Right atrium auricular region (tissue), 2 donors: Measurements from ENCODE around the gene FNDC7. TPM values are rescaled to one million over a fixed set of nuclear protein-coding genes. Genes with fewer than 3 reads are reported as not detected.

ENCODE experiments used
- DNase-seq: peaks from one replicate; pipeline ENCODE4 v3.0.0-alpha.2; 2019; ENCODE audit warnings: low spot score
- H3K27ac ChIP-seq, 2 donors: fragments of 200-600 bp; sonication (generic); 1 replicate in 1 of 2; 2 replicates in 1 of 2; pipeline ENCODE4 v1.5.1; 2016 to 2019
- H3K27me3 ChIP-seq, 2 donors: fragments of 200-600 bp; sonication (generic); one replicate each; pipeline versions ENCODE4 v1.5.1 to v1.6.0; 2017 to 2019
- H3K36me3 ChIP-seq: fragments of 200-600 bp; sonication (generic); one replicate; pipeline ENCODE4 v1.5.1; 2016
- H3K4me1 ChIP-seq, 2 donors: fragments of 200-600 bp; sonication (generic); one replicate each; pipeline versions ENCODE4 v1.5.1 to v1.6.0; 2017 to 2019
- H3K4me3 ChIP-seq, 2 donors: fragments of 200-600 bp; sonication (generic); 1 replicate in 1 of 2; 2 replicates in 1 of 2; pipeline ENCODE4 v1.5.1; 2017 to 2019; ENCODE audit warnings: mild to moderate bottlenecking in 1 of 2, moderate library complexity in 1 of 2
- H3K9me3 ChIP-seq, 2 donors: fragments of 200-600 bp; sonication (generic); one replicate each; pipeline ENCODE4 v1.5.1; 2019
- total RNA-seq, 2 donors: library from RNA; depleted of rRNA; stranded (reverse); fragments of >200 nt; gene quantifications; one replicate each; pipeline ENCODE4 v1.1.0, GENCODE V29; 2016
- TF ChIP-seq, protein P1 (sequence below), 2 donors: fragments of 200-600 bp; sonication (generic); IDR thresholded peaks; one replicate each; pipeline ENCODE4 v1.5.1; 2019; ENCODE audit warnings: antibody characterized with exemption in 2 of 2

Gene FNDC7
- total RNA-seq, 2 donors from 2014 or later, result not detected

DNA sequence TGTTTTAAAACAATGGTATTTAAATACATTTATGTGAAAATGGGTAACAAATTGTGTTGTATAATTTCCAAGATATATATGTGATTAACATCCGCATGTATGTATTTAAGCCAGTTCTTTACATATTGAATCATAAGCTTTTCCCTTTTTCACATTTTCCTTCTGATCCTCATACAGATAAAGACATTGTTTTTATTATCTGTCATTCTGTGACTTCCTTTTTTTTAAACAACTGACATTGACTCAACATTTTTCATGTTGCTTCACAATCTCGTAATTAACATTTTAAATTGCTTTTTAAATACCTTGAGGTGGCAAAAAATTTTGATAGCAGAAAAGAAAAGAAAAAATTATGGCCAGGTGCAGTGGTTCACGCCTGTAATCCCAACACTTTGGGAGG, 35.2 kb downstream of the FNDC7 start:
- Histone ChIP-seq H3K4me3 (no peak overlapping the region), H3K36me3 (peaks cover 1% of the 10 kb centered on the region), H3K27me3 (no peaks in the 10 kb centered on the region), H3K4me1 (peaks cover 0 to 18% of the 10 kb centered on the region in 2 donors), H3K9me3 (no peaks in the 10 kb centered on the region), H3K27ac (peak overlapping the region in 1 of 2 donors; percentile 99)
- no peak for DNase-seq
- TF ChIP-seq, protein P1, sequence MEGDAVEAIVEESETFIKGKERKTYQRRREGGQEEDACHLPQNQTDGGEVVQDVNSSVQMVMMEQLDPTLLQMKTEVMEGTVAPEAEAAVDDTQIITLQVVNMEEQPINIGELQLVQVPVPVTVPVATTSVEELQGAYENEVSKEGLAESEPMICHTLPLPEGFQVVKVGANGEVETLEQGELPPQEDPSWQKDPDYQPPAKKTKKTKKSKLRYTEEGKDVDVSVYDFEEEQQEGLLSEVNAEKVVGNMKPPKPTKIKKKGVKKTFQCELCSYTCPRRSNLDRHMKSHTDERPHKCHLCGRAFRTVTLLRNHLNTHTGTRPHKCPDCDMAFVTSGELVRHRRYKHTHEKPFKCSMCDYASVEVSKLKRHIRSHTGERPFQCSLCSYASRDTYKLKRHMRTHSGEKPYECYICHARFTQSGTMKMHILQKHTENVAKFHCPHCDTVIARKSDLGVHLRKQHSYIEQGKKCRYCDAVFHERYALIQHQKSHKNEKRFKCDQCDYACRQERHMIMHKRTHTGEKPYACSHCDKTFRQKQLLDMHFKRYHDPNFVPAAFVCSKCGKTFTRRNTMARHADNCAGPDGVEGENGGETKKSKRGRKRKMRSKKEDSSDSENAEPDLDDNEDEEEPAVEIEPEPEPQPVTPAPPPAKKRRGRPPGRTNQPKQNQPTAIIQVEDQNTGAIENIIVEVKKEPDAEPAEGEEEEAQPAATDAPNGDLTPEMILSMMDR (IDR thresholded peaks at IDR 0.05), result no peak

DNA sequence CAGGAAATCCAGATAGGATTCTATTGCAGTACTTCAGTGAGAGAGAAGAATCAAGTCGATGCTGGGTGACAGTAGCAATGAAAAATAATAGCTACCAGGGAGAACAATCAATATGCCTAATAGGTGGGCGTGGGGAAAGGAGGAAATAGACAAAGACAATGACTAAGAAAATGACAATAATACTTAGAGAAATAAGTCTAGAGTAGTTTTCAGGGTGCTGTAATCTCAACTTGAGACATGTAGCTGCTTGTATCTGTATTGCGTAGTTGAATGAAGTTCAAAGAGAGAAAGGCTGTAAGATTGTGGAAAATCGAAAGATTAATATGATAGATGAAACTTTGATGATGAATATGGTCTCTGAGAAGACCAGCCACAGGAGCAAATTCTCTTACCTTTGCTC, 36.4 kb downstream of the FNDC7 start:
- Histone ChIP-seq H3K9me3 (no peaks in the 10 kb centered on the region), H3K27ac (no peak overlapping the region), H3K4me3 (no peak overlapping the region), H3K27me3 (no peaks in the 10 kb centered on the region), H3K36me3 (peaks cover 13% of the 10 kb centered on the region), H3K4me1 (peaks cover 0 to 18% of the 10 kb centered on the region in 2 donors)
- TF ChIP-seq, protein P1 (IDR thresholded peaks at IDR 0.05), result no peak
- no peak for DNase-seq

DNA sequence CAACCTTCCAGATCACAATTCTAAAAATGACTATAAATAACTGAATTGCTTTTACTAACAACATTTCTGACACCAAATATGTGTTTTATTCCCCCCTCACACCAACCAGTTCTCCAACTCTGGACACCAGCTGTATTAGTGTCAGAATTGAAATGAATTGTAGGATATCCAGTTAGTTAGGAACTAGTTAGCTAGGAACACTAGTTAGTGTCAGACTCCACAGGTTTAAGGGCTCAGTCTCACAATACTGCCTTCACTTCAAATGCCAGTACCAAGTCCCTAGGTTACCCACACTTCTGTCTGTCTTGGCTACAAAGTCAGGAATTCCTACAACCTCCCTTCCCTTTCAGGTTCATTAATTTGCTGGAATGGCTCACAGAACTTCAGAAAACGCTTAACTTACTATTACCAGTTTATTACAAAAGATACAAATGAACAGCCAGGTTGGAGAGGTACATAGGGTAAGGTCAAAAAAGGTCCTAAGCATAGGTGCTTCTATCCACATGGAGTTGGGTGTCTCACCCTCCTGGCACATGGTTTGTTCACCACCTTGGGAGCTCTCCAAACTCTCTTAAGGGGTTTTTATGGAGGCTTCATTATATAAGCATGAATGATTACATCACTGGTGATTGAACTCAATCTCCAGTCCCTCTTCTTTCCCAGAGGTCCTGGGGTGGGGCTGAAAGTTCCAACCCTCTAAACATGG, 37.9 kb downstream of the FNDC7 start:
- H3K4me1 ChIP-seq, result peaks cover 0 to 18% of the 10 kb centered on the region in 2 donors
- H3K36me3 ChIP-seq, result peaks cover 19% of the 10 kb centered on the region
- TF ChIP-seq, protein P1 (IDR thresholded peaks at IDR 0.05), result no peak
- H3K9me3 ChIP-seq, result no peaks in the 10 kb centered on the region
- no peak overlapping the region for H3K4me3 ChIP-seq
- H3K27me3 ChIP-seq, result no peaks in the 10 kb centered on the region
- no peak for DNase-seq
- no peak overlapping the region for H3K27ac ChIP-seq

DNA sequence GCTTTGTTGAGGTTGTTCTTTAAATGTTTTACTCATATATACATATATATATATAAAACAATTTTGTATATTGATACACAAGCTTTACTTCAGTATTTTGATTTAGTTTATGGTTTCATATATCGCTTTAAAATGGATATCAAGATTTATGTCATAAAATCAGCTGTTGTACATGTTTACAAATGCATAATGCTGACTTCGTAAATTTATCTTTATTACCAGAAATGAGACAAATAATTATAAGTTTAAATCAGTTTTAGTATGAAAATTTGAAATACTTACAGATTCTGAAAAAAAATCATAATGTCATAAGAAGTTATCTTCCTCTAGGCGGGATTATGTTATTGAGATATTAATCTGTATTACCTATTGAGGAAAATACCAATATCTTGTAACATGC, 40.7 kb downstream of the FNDC7 start:
- Histone ChIP-seq H3K36me3 (peaks cover 34% of the 10 kb centered on the region), H3K4me1 (peaks cover 0 to 8% of the 10 kb centered on the region in 2 donors), H3K27me3 (no peaks in the 10 kb centered on the region), H3K9me3 (no peaks in the 10 kb centered on the region), H3K27ac (no peak overlapping the region), H3K4me3 (no peak overlapping the region)
- DNase-seq, result no peak
- TF ChIP-seq, protein P1 (IDR thresholded peaks at IDR 0.05), result no peak

DNA sequence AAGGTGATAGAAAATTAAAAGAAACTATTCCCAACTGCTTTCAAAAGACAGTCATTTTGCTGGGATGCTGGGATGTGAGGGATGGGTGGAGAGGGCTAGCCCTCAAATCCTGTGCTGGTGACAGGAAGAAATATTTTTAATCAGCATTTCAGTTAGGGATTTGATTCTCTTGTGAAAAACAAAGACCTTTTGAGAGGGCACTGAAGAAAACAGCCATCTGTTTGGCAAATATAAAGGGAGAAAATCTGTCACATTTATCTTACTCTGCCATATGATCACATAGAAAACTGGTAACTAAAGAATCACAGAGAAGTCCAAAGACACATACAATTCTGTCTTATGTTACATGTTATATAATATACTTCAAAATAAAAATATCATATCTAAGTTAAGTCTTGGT, 46.1 kb downstream of the FNDC7 start:
- TF ChIP-seq, protein P1 (IDR thresholded peaks at IDR 0.05), result no peak
- H3K36me3 ChIP-seq, result peaks cover 67% of the 10 kb centered on the region
- no peak for DNase-seq

DNA sequence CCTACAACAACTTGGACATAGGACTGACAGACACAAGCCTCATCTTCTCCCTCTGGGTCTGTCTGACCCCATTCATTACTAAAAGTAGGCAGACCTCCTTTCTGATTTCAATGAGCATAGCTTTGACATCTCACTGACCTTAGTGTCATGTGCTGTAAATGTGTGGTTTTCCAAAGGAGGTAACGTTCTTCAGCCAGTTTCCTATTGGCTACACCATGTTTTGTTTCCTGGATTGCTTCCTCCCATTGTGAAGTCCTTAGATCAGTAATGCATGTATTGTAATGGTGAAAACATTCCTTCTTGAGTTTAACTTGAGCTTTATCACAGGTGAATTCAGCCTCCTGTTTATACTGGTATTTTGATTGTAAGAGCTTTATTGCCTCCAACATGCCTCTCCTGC, 54.4 kb downstream of the FNDC7 start:
- H3K4me1 ChIP-seq, result no peaks in the 10 kb centered on the region
- no peaks in the 10 kb centered on the region for H3K27me3 ChIP-seq
- H3K9me3 ChIP-seq, result no peaks in the 10 kb centered on the region
- no peak overlapping the region for H3K27ac ChIP-seq
- H3K36me3 ChIP-seq, result peaks cover 45% of the 10 kb centered on the region
- no peak overlapping the region for H3K4me3 ChIP-seq
- no peak for DNase-seq
- TF ChIP-seq, protein P1 (IDR thresholded peaks at IDR 0.05), result no peak

More for the DNA sequence above, 46.1 kb downstream of the FNDC7 start:
- Histone ChIP-seq H3K4me1 (no peaks in the 10 kb centered on the region), H3K27ac (no peak overlapping the region), H3K9me3 (no peaks in the 10 kb centered on the region), H3K27me3 (no peaks in the 10 kb centered on the region), H3K4me3 (no peak overlapping the region)
